NCI-H345 treated with DMSO at 0.1 percent for 48 hours (cell line): ENCODE results near the gene PGF.

Experiments used
- DNase-seq: peaks from one replicate; lab custom pipeline; 2025; ENCODE audit not compliant: unreplicated experiment; lab: John Stamatoyannopoulos, UW

PGF gene

GRCh38 chr14:74921053-74921620 is 34.3 kb downstream of the PGF start:
- DNase-seq = no peak

DNA sequence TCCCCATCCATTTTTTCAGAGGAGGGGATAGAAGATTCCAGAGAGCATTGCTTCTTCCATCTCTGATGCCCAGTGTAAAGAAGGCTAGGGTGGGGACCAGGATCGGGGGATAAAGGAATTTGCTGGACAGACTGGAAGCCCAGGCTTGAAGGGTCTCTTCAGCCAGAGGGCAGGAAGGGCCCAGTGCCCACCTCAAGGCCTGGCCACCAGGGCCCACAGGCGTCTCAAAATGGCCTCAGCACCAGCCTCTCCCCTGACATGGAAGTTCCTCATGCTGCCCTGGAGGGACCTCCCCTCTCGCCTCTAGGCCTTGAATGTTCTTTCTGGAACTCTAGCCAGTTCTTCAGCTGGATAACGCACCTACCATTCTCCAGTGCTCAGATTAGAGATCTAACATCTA is 35.1 kb downstream of the PGF start:
- no peak for DNase-seq

- DNase-seq = no peak
Observed at GRCh38 chr14:74919421-74920165, 35.8 kb downstream of the PGF start.

- no peak for DNase-seq
Observed at GRCh38 chr14:74918380-74918779, 37.0 kb downstream of the PGF start.

DNA sequence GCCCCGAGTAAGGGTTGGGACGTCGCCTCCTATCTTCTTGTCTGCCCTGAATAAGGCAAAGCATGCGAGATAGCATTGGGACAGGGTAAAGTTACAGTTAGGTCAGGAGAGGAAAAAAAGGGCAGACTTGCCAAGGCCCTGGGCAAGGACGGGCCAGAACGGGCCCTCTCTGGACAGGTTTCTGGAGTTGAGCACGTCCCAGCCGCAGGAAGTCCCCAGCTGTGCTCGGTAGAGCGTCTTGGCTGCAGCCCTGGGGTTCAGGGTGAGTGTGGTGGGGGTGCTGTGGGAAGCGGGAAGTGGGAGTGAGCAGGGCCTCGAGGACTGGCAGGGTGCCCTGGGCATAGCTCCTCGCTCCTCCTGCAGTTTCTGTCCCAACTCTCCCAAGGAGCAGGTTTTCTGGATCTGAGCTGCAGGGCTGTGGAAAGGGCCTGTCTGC is 37.7 kb downstream of the PGF start:
- DNase-seq = no peak

- DNase-seq = no peak
Observed at GRCh38 chr14:74917178-74917543, 38.2 kb downstream of the PGF start.

- DNase-seq = no peak
Observed at GRCh38 chr14:74915826-74916225, 39.6 kb downstream of the PGF start.

DNA sequence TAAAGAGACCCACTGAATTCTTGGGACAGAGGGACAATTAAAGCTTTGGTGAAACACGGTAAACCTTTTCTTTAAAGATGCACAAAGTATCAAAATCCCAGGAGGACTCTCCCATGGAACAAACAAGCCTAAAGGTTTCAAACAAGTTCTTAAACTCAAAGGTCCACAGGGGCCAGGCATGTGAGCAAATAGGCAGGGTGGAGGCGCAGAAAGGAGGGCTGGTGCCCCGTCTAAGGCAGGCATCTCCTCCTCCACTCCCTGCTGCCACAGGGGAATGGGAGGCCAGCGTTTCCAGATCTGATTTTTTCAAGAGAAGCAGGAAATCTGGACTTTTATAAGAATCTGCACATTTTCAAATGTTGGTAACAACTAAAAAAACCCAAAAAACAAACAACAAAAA is 40.0 kb downstream of the PGF start:
- DNase-seq = no peak

DNA sequence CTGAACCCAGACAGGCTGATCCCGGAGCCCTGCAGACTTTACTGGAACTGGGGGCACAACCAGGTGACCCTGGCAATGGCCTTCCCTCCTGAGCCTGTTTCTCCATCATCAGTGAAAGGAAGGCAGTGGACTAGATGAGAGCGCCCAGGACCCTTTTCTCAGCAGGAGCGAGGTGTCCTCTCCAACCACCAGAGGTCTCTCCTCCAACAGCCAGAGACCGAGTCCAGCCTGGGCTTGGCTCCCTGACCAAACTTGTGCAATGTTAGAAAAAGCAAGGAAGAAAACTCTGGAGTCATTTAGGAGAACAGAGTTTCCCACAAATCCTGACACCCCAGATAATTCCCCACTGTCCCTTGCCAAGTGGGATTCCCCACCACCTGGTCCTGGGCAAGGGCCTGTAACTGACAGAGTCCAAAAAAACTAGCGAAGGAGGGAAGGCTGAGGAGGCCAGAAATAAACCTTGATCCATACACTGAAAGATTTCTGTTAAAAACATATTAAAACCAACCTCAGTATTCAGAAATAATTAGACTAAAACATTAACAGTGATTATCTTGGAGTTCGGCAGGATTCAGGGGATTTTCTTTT is 41.3 kb downstream of the PGF start:
- DNase-seq = no peak

DNA sequence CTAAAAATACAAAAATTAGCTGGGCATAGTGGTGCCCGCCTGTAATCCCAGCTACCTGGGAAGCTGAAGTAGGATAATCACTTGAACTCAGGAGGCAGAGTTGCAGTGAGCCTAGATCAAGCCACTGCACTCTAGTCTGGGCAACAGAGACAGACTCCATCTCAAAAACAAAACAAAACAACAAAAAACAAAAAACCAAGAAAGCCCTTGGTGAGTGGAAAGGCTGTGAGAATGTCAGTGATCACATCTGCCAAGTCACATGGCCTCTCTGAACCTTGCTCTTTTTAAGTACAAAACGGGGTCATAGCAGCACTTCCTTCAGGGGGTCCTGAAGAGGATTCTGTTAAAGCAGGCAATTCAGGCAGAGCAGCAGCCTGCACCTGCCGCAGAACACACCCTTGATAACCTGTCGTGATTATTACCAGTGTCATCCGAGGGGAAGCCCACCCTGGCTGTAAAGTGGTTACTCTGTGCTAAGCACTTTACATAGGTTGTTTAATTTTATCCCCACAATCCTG is 41.9 kb downstream of the PGF start:
- no peak for DNase-seq

- no peak for DNase-seq
Observed at GRCh38 chr14:74912801-74913200, 42.6 kb downstream of the PGF start.

DNA sequence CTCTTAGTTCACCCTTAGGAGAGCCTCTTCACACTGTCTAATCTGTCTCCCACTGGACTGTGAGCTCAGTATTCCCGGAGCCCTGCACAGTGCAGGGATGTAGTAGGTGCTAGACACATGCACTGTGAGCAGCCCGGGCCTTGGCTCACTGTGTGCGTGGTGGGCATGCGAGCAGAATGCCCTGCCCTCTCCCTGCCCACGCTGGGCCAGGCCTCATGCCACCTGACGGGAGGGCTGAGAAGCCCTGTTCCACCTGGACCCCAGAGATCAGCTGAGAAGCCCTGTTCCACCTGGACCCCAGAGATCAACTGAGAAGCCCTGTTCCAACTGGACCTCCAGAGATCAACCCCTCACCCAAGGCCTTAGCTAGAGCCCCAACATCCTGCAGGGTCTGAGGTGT is 43.3 kb downstream of the PGF start:
- DNase-seq = no peak

- DNase-seq = no peak
Observed at GRCh38 chr14:74911704-74912103, 43.7 kb downstream of the PGF start.

DNA sequence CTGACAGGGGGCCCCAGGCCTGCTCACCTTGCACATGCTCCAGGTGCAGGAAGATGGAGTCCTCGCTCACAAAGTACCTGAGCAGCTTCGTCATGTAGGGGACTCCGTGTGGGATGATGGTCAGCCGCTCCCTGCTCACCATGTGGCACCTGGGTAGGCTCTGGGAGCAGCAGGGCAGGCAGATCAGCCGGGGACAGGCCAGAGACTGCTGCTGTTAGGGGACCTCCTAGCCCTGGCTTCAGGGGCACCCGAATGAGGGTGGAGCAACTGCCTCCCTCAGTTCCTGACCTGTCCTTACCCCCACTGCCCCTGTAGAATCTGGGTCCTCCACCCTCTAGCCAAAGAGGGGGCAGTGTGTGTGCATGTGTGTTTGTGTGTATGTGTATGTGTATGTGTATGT is 44.2 kb downstream of the PGF start:
- no peak for DNase-seq

GRCh38 chr14:74910556-74910955 is 44.8 kb downstream of the PGF start:
- no peak for DNase-seq

DNA sequence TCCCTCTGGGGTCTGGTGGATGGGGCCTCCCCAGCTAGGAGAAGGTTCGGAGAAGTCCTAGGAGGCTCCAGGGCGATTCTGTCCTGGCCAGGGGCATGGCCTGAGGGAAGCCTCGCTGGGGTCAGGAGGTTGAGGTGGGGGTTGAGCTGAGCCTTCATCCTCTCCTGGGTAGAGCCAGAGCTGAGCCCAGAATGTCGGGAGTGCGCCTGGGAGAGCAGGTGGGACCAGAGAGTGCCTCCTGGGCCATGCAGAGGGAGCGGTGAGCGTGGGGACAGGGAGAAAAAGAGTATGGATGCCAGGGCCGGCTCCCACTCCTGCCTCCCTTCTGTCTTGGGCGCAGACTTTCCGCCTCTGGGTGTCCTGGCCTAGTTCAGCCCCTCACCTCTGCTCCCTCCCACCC is 45.5 kb downstream of the PGF start:
- no peak for DNase-seq

DNA sequence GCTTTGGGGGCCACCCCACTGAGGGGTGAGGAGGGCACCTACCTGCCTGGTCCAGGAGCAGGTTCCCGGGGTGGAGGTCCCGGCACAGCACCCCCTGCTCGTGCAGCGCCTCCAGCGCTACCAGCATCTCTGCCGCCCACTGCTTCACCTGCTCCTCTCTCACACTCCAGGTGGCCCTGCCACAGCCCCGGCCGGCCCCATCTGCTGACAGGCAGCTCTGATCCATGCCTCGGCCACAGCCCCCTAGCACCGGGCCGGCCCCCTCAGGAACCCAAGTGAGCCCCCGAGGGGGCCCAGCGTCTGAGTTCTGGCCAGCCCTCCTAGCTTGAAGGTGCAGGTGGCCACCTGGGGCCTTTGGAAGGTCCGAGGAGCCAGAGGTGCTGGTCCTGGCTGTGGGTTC is 45.9 kb downstream of the PGF start:
- DNase-seq = no peak

- DNase-seq = no peak
Observed at GRCh38 chr14:74908861-74909341, 46.5 kb downstream of the PGF start.

GRCh38 chr14:74907744-74908143 is 47.7 kb downstream of the PGF start:
- no peak for DNase-seq

- no peak for DNase-seq
Observed at GRCh38 chr14:74906925-74907521, 48.4 kb downstream of the PGF start.

DNA sequence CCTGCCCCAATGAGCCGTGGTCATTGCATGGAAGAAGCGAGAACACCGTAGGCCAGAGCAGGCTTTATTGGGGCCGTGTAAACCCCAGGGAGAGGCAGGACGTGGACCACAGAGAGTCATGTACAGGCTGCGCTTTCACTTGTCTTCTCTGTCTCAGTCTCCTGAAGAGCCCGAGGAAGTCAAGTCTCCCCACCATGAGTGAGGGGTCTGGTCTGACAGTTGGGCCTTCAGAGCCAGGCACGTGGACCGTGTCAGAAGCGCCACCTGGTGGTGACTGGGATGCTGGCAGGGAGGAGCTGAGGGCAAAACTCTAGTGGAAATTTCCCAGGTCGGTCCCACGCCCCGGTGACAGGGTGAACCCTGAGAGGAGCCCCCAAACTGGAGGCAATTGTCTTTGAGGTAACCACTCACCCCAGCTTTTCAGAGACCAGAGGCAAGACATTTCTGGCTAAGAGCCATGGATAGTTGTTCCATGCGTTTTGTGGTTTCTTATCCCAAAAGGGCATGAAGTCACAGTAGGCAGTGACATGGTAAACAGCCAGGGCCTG is 49.7 kb downstream of the PGF start:
- peak; percentile 8 for DNase-seq
